Neural cell (in vitro differentiated cells): ENCODE data around the gene PTGER1. TPM values are rescaled to one million over a fixed set of nuclear protein-coding genes. Genes with fewer than 3 reads are reported as not detected.

Source experiments
- H2AFZ ChIP-seq: fragments of 200-600, 300-800 bp; sonication (generic), shearing (Covaris generic); 2 replicates; pipeline ENCODE4 v1.6.0; 2014; ENCODE audit warnings: low read depth, mild to moderate bottlenecking, antibody characterized with exemption, low read length, moderate library complexity
- H3F3A ChIP-seq: fragments of 200-600 bp; shearing (Covaris generic); 2 replicates; pipeline ENCODE4 v1.6.1; 2016; ENCODE audit warnings: mild to moderate bottlenecking, moderate library complexity, mixed read lengths, antibody characterized with exemption, low read length; ENCODE audit not compliant: insufficient read depth, poor library complexity, severe bottlenecking
- H3K27ac ChIP-seq: fragments of 200-600, 300-800 bp; sonication (generic), shearing (Covaris generic); 2 replicates; pipeline ENCODE4 v1.5.1; 2014; ENCODE audit warnings: mild to moderate bottlenecking, low read length, moderate library complexity
- H3K27me3 ChIP-seq: fragments of 300-800, 200-600 bp; sonication (generic), shearing (Covaris generic); 2 replicates; pipeline ENCODE4 v1.6.0; 2014; ENCODE audit warnings: mild to moderate bottlenecking, low read depth, low read length, moderate library complexity; ENCODE audit not compliant: insufficient read depth
- H3K36me3 ChIP-seq: fragments of 300-800, 200-600 bp; sonication (generic), shearing (Covaris generic); 2 replicates; pipeline ENCODE4 v1.5.1; 2014; ENCODE audit warnings: mild to moderate bottlenecking, antibody characterized with exemption, low read length, moderate library complexity; ENCODE audit not compliant: insufficient read depth
- H3K4me2 ChIP-seq: fragments of 300-800, 200-600 bp; sonication (generic), shearing (Covaris generic); 2 replicates; pipeline ENCODE4 v1.6.0; 2014; ENCODE audit warnings: mild to moderate bottlenecking, low read length
- H3K4me3 ChIP-seq: fragments of 300-800, 200-600 bp; sonication (generic), shearing (Covaris generic); 2 replicates; pipeline ENCODE4 v1.5.1; 2014; ENCODE audit warnings: mild to moderate bottlenecking, low read length, moderate library complexity
- H3K79me2 ChIP-seq: fragments of 200-600 bp; shearing (Covaris generic); replicated peaks from 2 replicates; pipeline ENCODE4 v1.6.0; 2014; ENCODE audit warnings: mild to moderate bottlenecking, low read length, moderate library complexity; ENCODE audit not compliant: insufficient read depth
- H3K9ac ChIP-seq: fragments of 300-800, 200-600 bp; sonication (generic), shearing (Covaris generic); 2 replicates; pipeline ENCODE4 v1.6.1; 2016; ENCODE audit warnings: mild to moderate bottlenecking, low read length, mixed read lengths
- H3K9me2 ChIP-seq: fragments of 200-600 bp; shearing (Covaris generic); 2 replicates; pipeline ENCODE4 v1.6.1; 2016; ENCODE audit warnings: mild to moderate bottlenecking, low read length, mixed read lengths; ENCODE audit not compliant: insufficient read depth
- H3K9me3 ChIP-seq: fragments of 200-600, 300-800 bp; sonication (generic), shearing (Covaris generic); 2 replicates; pipeline ENCODE4 v1.6.1; 2016; ENCODE audit warnings: mild to moderate bottlenecking, mixed run types, low read length, moderate library complexity, mixed read lengths
- H4K20me1 ChIP-seq: fragments of 200-600 bp; shearing (Covaris generic); 2 replicates; pipeline ENCODE4 v1.6.1; 2016; ENCODE audit warnings: mild to moderate bottlenecking, mixed run types; ENCODE audit not compliant: insufficient read depth
- EP300 ChIP-seq: fragments of 450-650 bp; conservative IDR thresholded peaks from 2 replicates; pipeline ENCODE4 v1.6.1; 2014; ENCODE audit warnings: antibody characterized with exemption, mild to moderate bottlenecking, moderate library complexity; ENCODE audit not compliant: poor library complexity, severe bottlenecking
- EZH2 ChIP-seq: fragments of 200-600, 300-800 bp; shearing (Covaris generic), sonication (generic); IDR thresholded peaks from 2 replicates; pipeline ENCODE4 v1.6.1; 2014; ENCODE audit warnings: antibody characterized with exemption, low read length, borderline replicate concordance, mild to moderate bottlenecking; ENCODE audit not compliant: insufficient read depth, poor library complexity, severe bottlenecking
- MXI1 ChIP-seq: fragments of 450-650 bp; conservative IDR thresholded peaks from 2 replicates; pipeline ENCODE4 v1.6.1; 2014; ENCODE audit warnings: antibody characterized with exemption, mild to moderate bottlenecking; ENCODE audit not compliant: poor library complexity, severe bottlenecking
- POLR2AphosphoS5 ChIP-seq: IDR thresholded peaks from 2 replicates; pipeline ENCODE4 v1.6.1; 2012
- RAD21 ChIP-seq: fragments of 450-650 bp; conservative IDR thresholded peaks from 2 replicates; pipeline ENCODE4 v1.6.1; 2014; ENCODE audit warnings: antibody characterized with exemption, mild to moderate bottlenecking, moderate library complexity
- SMC3 ChIP-seq: fragments of 450-650 bp; conservative IDR thresholded peaks from 2 replicates; pipeline ENCODE4 v1.6.1; 2014; ENCODE audit warnings: antibody characterized with exemption, mild to moderate bottlenecking, moderate library complexity; ENCODE audit not compliant: poor library complexity
- TAF1 ChIP-seq: IDR thresholded peaks from 2 replicates; pipeline ENCODE4 v1.6.1; 2012; ENCODE audit warnings: low read depth
- polyA plus RNA-seq: library from polyadenylated mRNA; depleted of rRNA; stranded (reverse); fragments of >200 nt; gene quantifications from 2 replicates; pipeline ENCODE4 v1.2.3, GENCODE V29; 2014
- TF ChIP-seq, protein P1 (sequence below): fragments of 450-650 bp; IDR thresholded peaks from 2 replicates; pipeline ENCODE4 v1.5.1; 2014; ENCODE audit warnings: antibody characterized with exemption, mild to moderate bottlenecking, moderate library complexity; ENCODE audit not compliant: poor library complexity, severe bottlenecking
- TF ChIP-seq, protein P2 (sequence below): IDR thresholded peaks from 2 replicates; pipeline ENCODE4 v1.6.1; 2012; ENCODE audit warnings: borderline replicate concordance

The PTGER1 gene
- polyA plus RNA-seq, 1 donor from 2014 or later: not detected

- H3F3A ChIP-seq: no peaks in the 10 kb centered on the region
- H3K36me3 ChIP-seq: no peaks in the 10 kb centered on the region
- no peak overlapping the region for H3K4me3 ChIP-seq
- H3K79me2 ChIP-seq: no peaks in the 10 kb centered on the region
- TF ChIP-seq, protein P1, sequence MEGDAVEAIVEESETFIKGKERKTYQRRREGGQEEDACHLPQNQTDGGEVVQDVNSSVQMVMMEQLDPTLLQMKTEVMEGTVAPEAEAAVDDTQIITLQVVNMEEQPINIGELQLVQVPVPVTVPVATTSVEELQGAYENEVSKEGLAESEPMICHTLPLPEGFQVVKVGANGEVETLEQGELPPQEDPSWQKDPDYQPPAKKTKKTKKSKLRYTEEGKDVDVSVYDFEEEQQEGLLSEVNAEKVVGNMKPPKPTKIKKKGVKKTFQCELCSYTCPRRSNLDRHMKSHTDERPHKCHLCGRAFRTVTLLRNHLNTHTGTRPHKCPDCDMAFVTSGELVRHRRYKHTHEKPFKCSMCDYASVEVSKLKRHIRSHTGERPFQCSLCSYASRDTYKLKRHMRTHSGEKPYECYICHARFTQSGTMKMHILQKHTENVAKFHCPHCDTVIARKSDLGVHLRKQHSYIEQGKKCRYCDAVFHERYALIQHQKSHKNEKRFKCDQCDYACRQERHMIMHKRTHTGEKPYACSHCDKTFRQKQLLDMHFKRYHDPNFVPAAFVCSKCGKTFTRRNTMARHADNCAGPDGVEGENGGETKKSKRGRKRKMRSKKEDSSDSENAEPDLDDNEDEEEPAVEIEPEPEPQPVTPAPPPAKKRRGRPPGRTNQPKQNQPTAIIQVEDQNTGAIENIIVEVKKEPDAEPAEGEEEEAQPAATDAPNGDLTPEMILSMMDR: no peak
- TF ChIP-seq, protein P2, sequence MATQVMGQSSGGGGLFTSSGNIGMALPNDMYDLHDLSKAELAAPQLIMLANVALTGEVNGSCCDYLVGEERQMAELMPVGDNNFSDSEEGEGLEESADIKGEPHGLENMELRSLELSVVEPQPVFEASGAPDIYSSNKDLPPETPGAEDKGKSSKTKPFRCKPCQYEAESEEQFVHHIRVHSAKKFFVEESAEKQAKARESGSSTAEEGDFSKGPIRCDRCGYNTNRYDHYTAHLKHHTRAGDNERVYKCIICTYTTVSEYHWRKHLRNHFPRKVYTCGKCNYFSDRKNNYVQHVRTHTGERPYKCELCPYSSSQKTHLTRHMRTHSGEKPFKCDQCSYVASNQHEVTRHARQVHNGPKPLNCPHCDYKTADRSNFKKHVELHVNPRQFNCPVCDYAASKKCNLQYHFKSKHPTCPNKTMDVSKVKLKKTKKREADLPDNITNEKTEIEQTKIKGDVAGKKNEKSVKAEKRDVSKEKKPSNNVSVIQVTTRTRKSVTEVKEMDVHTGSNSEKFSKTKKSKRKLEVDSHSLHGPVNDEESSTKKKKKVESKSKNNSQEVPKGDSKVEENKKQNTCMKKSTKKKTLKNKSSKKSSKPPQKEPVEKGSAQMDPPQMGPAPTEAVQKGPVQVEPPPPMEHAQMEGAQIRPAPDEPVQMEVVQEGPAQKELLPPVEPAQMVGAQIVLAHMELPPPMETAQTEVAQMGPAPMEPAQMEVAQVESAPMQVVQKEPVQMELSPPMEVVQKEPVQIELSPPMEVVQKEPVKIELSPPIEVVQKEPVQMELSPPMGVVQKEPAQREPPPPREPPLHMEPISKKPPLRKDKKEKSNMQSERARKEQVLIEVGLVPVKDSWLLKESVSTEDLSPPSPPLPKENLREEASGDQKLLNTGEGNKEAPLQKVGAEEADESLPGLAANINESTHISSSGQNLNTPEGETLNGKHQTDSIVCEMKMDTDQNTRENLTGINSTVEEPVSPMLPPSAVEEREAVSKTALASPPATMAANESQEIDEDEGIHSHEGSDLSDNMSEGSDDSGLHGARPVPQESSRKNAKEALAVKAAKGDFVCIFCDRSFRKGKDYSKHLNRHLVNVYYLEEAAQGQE: no peak
- TF ChIP-seq RAD21 (no peak), EP300 (no peak), TAF1 (no peak)
- no peaks in the 10 kb centered on the region for H3K27me3 ChIP-seq
- no peaks in the 10 kb centered on the region for H3K9me2 ChIP-seq
- H3K4me2 ChIP-seq: no peak overlapping the region
- no peak overlapping the region for H3K27ac ChIP-seq
- no peak overlapping the region for H2AFZ ChIP-seq
- H4K20me1 ChIP-seq: no peaks in the 10 kb centered on the region
- H3K9ac ChIP-seq: no peak overlapping the region
- no peaks in the 10 kb centered on the region for H3K9me3 ChIP-seq
Measured at GRCh38 chr19:14476673-14477401, 1.7 kb upstream of the PTGER1 start.

GRCh38 chr19:14476327-14476672, 1.1 kb upstream of the PTGER1 start:
- H3K27me3 ChIP-seq: no peaks in the 10 kb centered on the region
- H3K36me3 ChIP-seq: no peaks in the 10 kb centered on the region
- no peaks in the 10 kb centered on the region for H4K20me1 ChIP-seq
- H3K9me3 ChIP-seq: no peaks in the 10 kb centered on the region
- H3K79me2 ChIP-seq: no peaks in the 10 kb centered on the region
- H3K9me2 ChIP-seq: no peaks in the 10 kb centered on the region
- H3K27ac ChIP-seq: no peak overlapping the region
- no peak overlapping the region for H3K9ac ChIP-seq
- no peak overlapping the region for H3K4me2 ChIP-seq
- no peaks in the 10 kb centered on the region for H3F3A ChIP-seq
- no peak overlapping the region for H2AFZ ChIP-seq
- H3K4me3 ChIP-seq: no peak overlapping the region
- TF ChIP-seq RAD21 (no peak), POLR2AphosphoS5 (no peak), EZH2 (no peak), SMC3 (no peak), EP300 (no peak), TAF1 (no peak), MXI1 (no peak)
- TF ChIP-seq, protein P1: no peak
- TF ChIP-seq, protein P2: no peak
